GM12872 (cell line): Measurements from ENCODE around the gene PROK1.

Source experiments
- TF ChIP-seq, protein P1 (sequence below): IDR thresholded peaks from 3 replicates; pipeline ENCODE4 v1.5.1; 2011; ENCODE audit warnings: low read depth, mild to moderate bottlenecking, low read length, moderate library complexity; ENCODE audit not compliant: insufficient read depth

PROK1 gene

DNA sequence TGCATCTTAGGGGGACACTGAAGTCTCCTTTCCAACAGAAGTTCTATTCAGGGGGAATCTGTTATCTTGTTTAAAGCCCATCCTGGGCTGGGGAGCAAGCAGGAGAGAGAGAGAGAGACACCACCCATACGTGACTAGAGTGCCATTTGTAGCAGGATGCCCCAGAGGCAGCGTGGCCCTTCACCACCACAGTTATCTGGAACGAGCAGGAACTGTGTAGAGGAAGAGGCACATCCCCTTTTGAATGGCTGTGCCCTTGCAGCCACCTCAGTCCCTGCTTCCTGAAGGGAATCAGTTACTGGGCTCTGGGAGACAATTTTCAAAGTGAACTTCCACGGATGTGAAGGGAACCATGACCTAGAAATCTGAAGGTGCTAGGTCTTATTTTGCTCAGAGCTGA, 24.1 kb upstream of the PROK1 start:
- TF ChIP-seq, protein P1, sequence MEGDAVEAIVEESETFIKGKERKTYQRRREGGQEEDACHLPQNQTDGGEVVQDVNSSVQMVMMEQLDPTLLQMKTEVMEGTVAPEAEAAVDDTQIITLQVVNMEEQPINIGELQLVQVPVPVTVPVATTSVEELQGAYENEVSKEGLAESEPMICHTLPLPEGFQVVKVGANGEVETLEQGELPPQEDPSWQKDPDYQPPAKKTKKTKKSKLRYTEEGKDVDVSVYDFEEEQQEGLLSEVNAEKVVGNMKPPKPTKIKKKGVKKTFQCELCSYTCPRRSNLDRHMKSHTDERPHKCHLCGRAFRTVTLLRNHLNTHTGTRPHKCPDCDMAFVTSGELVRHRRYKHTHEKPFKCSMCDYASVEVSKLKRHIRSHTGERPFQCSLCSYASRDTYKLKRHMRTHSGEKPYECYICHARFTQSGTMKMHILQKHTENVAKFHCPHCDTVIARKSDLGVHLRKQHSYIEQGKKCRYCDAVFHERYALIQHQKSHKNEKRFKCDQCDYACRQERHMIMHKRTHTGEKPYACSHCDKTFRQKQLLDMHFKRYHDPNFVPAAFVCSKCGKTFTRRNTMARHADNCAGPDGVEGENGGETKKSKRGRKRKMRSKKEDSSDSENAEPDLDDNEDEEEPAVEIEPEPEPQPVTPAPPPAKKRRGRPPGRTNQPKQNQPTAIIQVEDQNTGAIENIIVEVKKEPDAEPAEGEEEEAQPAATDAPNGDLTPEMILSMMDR, result no peak

DNA sequence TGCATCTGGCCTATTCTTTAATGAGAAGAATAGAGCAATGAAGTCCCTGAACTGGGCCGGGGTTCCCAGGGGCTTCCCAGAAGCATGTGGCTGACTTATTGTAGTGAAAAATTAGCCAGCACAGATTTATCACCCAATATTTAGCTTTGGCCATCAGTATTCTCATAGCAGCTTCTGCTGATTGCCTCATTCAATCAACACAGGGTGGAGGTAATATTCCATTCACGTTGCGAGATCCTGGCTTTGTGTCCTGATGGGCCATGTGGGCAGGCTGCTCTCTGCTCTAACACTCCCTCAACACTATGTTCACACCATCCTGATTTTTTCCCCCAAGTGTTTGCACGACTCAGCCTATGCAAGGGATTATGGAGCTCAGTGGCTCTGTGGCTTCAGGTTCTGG, 22.0 kb upstream of the PROK1 start:
- TF ChIP-seq, protein P1, result no peak

DNA sequence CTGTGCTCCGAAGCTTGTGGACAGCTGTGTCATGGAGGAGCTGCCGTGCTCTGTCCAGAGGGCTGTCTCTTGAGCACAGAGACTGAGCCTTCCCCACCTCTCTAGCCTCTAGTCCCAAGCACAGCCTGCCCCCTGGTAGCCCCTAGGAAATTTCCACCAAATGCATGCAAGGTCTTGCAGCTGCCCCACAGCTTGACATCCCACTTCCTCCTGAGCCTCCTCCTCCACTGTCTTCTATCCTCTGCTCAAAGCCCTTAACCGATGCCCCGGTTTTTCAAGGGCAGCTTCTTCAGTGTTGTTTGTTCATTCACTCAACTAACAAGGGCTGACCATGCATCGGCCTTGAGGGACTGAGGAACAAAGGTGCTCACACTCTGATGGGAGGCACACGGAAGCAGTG, 20.6 kb upstream of the PROK1 start:
- TF ChIP-seq, protein P1, result no peak

DNA sequence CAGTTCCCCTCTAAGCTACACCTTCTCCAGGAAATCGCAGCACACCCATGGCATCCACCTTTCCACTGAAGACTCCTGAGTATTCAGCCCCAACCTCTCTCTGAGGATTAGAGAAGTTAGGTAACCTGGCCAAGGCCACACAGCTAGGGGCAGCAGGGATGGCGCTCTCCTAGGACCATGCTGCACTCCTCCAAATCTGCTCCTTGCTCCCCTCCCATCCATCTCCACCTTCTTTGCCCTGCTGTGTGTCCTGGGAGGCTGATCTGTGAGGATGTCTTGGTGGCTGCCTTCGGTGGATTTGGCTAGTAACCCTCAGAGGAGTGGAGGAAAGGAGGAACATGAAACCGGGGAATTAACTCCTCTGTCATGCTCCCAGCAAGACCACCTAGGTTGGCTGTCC, 20.0 kb upstream of the PROK1 start:
- TF ChIP-seq, protein P1, result no peak

DNA sequence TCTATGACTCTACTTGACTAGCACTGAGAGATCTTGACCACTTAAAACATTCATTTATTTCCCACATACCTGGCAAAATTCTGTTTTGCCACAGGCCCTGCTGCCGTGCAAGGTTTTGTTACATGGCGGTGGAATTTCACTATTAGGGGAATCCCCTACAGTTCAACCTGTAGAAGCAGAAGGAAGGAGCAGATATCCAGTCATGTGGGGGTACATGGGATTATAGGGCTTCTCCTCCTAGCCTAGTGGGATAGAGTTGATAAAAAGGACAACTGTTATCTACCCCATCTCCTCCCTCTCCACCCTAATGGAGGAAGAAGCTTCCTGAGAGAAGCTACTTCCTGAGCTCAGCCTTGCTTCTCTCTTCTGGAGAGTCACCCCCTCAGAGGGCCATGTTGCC, 17.7 kb upstream of the PROK1 start:
- TF ChIP-seq, protein P1, result no peak

DNA sequence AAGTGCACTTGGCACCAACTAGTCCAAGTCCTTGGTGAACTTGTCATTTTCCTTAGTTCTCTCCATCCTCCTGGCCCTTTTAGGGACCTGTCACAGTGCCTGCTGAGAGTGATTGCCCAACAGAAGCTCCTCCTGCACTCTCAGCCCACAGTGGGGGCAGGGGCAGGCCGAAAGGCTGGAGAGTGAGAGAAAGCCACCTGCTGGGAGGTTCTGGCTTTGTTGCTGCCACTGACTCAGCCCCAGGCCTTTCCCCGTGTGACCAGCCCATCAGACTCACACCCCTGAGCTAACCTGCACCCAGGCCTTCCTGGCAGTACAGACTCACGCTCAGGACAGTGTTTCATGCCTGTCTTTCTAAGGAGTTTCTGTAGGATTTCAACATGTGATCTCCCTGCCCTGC, 17.1 kb upstream of the PROK1 start:
- TF ChIP-seq, protein P1, result no peak

DNA sequence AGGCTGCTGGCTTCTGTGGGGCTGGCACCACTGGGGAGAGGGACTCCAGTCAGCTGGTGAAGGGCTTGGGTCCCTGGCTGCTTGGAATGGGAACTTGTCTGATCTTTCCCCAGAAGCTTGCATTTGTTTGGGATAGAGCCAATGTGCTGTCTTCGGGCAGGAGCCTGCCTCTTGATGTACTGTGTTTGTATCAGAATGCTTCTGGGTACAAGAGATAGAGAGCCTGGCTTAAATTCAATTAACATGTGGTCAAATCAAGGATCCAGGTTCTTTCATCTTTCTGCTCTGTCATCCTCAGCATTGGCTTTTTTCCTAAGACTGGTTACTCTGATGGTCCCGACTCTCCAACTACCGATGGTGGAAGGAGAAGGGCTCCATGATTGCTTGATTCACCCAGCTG, 16.0 kb upstream of the PROK1 start:
- TF ChIP-seq, protein P1, result no peak

DNA sequence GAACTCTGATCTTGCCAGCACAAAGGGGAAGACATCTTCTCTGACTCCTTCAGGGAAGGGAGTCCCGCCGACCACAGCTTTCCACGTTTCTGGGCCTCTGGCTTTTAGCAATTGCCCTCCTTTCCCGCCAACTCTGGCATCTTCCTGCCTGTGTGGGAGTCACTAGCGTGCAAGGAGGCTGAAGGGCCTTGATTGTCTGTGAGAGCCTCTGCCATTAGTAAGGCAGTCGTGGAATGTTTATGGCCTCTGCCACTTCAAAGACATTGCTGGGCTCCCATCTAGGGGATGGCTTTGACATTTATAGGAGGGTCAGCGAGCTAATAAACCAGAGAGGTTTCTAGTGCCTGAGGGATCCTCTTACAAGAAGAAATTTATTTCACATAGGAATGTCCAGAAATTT, 14.3 kb upstream of the PROK1 start:
- TF ChIP-seq, protein P1, result no peak
